ENCODE measurements around the gene GSTM4.

GRCh38 chr1:109634771-109635750 lies 20.8 kb upstream of the GSTM4 start:
- TF ChIP-seq CTCF (conservative IDR thresholded peaks at IDR 0.05; ENCODE audit: low read length) (no peak), EZH2phosphoT487 (IDR thresholded peaks at IDR 0.05; ENCODE audit: borderline replicate concordance, low read depth, low read length) (no peak)
